HepG2 (cell line): ENCODE results near the gene FAM83C. TPM values are rescaled to one million over a fixed set of nuclear protein-coding genes. Genes with fewer than 3 reads are reported as not detected.

Experiments
- HOMEZ ChIP-seq: IDR thresholded peaks from 2 replicates; pipeline ENCODE4 v1.6.1; 2016; ENCODE audit warnings: low read depth
- KDM6A ChIP-seq: IDR thresholded peaks from 2 replicates; pipeline ENCODE4 v1.6.1; 2016; ENCODE audit warnings: low read depth
- NR1H2 ChIP-seq: sonication (generic); formaldehyde crosslinking; IDR thresholded peaks from 2 replicates; pipeline ENCODE4 v1.8.1; 2022; ENCODE audit warnings: low read depth, missing genetic modification reagents, borderline replicate concordance
- REXO4 ChIP-seq: sonication (generic); formaldehyde crosslinking; IDR thresholded peaks from 2 replicates; pipeline ENCODE4 v1.8.0; 2022; ENCODE audit warnings: missing genetic modification reagents, mild to moderate bottlenecking, borderline replicate concordance
- SMARCE1 ChIP-seq: fragments of 450-650 bp; IDR thresholded peaks from 2 replicates; pipeline ENCODE4 v1.6.1; 2017; ENCODE audit warnings: borderline replicate concordance
- SP140L ChIP-seq: sonication (generic); formaldehyde crosslinking; IDR thresholded peaks from 2 replicates; pipeline ENCODE4 v1.4.0; 2020; ENCODE audit warnings: missing genetic modification reagents, borderline replicate concordance
- TGIF2 ChIP-seq: IDR thresholded peaks from 2 replicates; pipeline ENCODE4 v1.6.1; 2016; ENCODE audit warnings: control low read depth, missing compliant biosample characterization
- TOE1 ChIP-seq: sonication (generic); formaldehyde crosslinking; IDR thresholded peaks from 2 replicates; pipeline ENCODE4 v1.4.0; 2020; ENCODE audit warnings: mild to moderate bottlenecking, missing genetic modification reagents
- ZBTB10 ChIP-seq: sonication (generic); formaldehyde crosslinking; IDR thresholded peaks from 2 replicates; pipeline ENCODE4 v1.4.0; 2020; ENCODE audit warnings: missing genetic modification reagents, borderline replicate concordance
- ZBTB4 ChIP-seq: sonication (generic); formaldehyde crosslinking; IDR thresholded peaks from 2 replicates; pipeline ENCODE4 v1.4.0; 2020; ENCODE audit warnings: missing genetic modification reagents, mild to moderate bottlenecking, borderline replicate concordance
- ZBTB46 ChIP-seq: sonication (generic); formaldehyde crosslinking; IDR thresholded peaks from 2 replicates; pipeline ENCODE4 v1.4.0; 2020; ENCODE audit warnings: mild to moderate bottlenecking, missing genetic modification reagents, borderline replicate concordance
- ZFY ChIP-seq: sonication (generic); formaldehyde crosslinking; IDR thresholded peaks from 2 replicates; pipeline ENCODE4 v1.4.0; 2020; ENCODE audit warnings: missing genetic modification reagents
- ZNF343 ChIP-seq: sonication (generic); formaldehyde crosslinking; IDR thresholded peaks from 2 replicates; pipeline ENCODE4 v1.4.0; 2020; ENCODE audit warnings: mild to moderate bottlenecking, missing genetic modification reagents
- ZNF430 ChIP-seq: sonication (generic); formaldehyde crosslinking; IDR thresholded peaks from 2 replicates; pipeline ENCODE4 v1.9.0; 2021; ENCODE audit warnings: mild to moderate bottlenecking, missing genetic modification reagents
- ZNF441 ChIP-seq: sonication (generic); formaldehyde crosslinking; IDR thresholded peaks from 2 replicates; pipeline ENCODE4 v1.7.0; 2021; ENCODE audit warnings: missing genetic modification reagents, borderline replicate concordance
- ZNF670 ChIP-seq: sonication (generic); formaldehyde crosslinking; IDR thresholded peaks from 2 replicates; pipeline ENCODE4 v1.8.0; 2022; ENCODE audit warnings: mild to moderate bottlenecking, missing genetic modification reagents, borderline replicate concordance
- ZNF746 ChIP-seq: sonication (generic); formaldehyde crosslinking; IDR thresholded peaks from 2 replicates; pipeline ENCODE4 v1.8.0; 2022; ENCODE audit warnings: mild to moderate bottlenecking, missing genetic modification reagents
- ZNF788 ChIP-seq: sonication (generic); formaldehyde crosslinking; IDR thresholded peaks from 2 replicates; pipeline ENCODE4 v1.5.0; 2020; ENCODE audit warnings: mild to moderate bottlenecking, missing genetic modification reagents, borderline replicate concordance
- ZNF800 ChIP-seq: sonication (generic); formaldehyde crosslinking; IDR thresholded peaks from 2 replicates; pipeline ENCODE4 v1.4.0; 2020; ENCODE audit warnings: missing genetic modification reagents
- polyA plus RNA-seq, 8 experiments: library from polyadenylated mRNA; depleted of rRNA in 3 of 8; stranded (reverse) in 7 of 8; unstranded in 1 of 8; fragments of >200 nt; fragmentation: Illumina TruSeq in 4 of 8; extraction: Trizol in 4 of 8; gene quantifications; 2 replicates each; pipeline versions ENCODE4 v1.2.1 to v1.2.3, GENCODE V29; 2011 to 2016; ENCODE audit warnings: low read depth in 4 of 8, missing spikeins in 1 of 8, mixed read lengths in 1 of 8; ENCODE audit not compliant: insufficient read depth in 1 of 8
- total RNA-seq, 5 experiments: library from RNA; depleted of rRNA; stranded (reverse); fragments of >200 nt; fragmentation: Illumina TruSeq; extraction: Trizol; gene quantifications; 2 replicates each; pipeline ENCODE4 v1.2.3, GENCODE V29; 2016; ENCODE audit warnings: low read depth in 1 of 5

The FAM83C gene
- total and polyA plus RNA-seq, 2 of the 13 experiments (the other 11 are each of a cell fraction or from before 2014, with no cell fraction given) = 0.04 TPM; not detected in 1

GRCh38 chr20:35306931-35307517 is 14.8 kb upstream of the FAM83C start (continued):
- no peak for TF ChIP-seq ZNF441 (CRISPR knock-in tag)
- no peak for TF ChIP-seq ZNF670 (CRISPR knock-in tag)
- TF ChIP-seq REXO4 (CRISPR knock-in tag) = no peak
- TF ChIP-seq NR1H2 = no peak
- TF ChIP-seq SMARCE1 = no peak
- no peak for TF ChIP-seq SP140L (CRISPR knock-in tag)
- TF ChIP-seq ZBTB10 (CRISPR knock-in tag) = no peak
- peak; percentile 33; the same call in 1 of the 2 replicates for TF ChIP-seq ZFY
- no peak for TF ChIP-seq HOMEZ (CRISPR knock-in tag)
- TF ChIP-seq ZNF800 (CRISPR knock-in tag) = no peak
- TF ChIP-seq ZNF746 = no peak
- TF ChIP-seq TGIF2 = no peak
- TF ChIP-seq KDM6A = no peak
- TF ChIP-seq TOE1 = no peak
- no peak for TF ChIP-seq ZBTB4 (CRISPR knock-in tag)
- TF ChIP-seq ZNF343 (CRISPR knock-in tag) = no peak
- no peak for TF ChIP-seq ZBTB46 (CRISPR knock-in tag)
- peak; percentile 54; the same call in 1 of the 2 replicates for TF ChIP-seq ZNF788 (CRISPR knock-in tag)
- TF ChIP-seq ZNF430 (CRISPR knock-in tag) = no peak
